ENCODE data around the gene HPN. TPM values are rescaled to one million over a fixed set of nuclear protein-coding genes. Genes with fewer than 3 reads are reported as not detected.
"Not testable (repeated sequence)": the region's sequence is repeated elsewhere in the genome, so short reads cannot be mapped to it uniquely, and the experiment has no call there.

The HPN gene
- total RNA-seq, 1 donor from 2014 or later: 2.0 TPM

- TF ChIP-seq CTCF (conservative IDR thresholded peaks at IDR 0.05; ENCODE audit: low read depth, low read length): no peak
- DNase-seq (ENCODE audit: low read depth): no peak
- H3K4me3 ChIP-seq (ENCODE audit: low read depth, low read length): no peak overlapping the region
Measured at GRCh38 chr19:35048911-35049411, 7.4 kb downstream of the HPN start.

- no peak for TF ChIP-seq CTCF (conservative IDR thresholded peaks at IDR 0.05; ENCODE audit: low read depth, low read length)
- DNase-seq (ENCODE audit: low read depth): no peak
- no peak overlapping the region for H3K4me3 ChIP-seq (ENCODE audit: low read depth, low read length)
Measured at GRCh38 chr19:35049456-35049855, 7.9 kb downstream of the HPN start.

GRCh38 chr19:35050662-35051061, 9.1 kb downstream of the HPN start:
- H3K4me3 ChIP-seq (ENCODE audit: low read depth, low read length); DNase-seq (ENCODE audit: low read depth): not testable (repeated sequence)

- DNase-seq (ENCODE audit: low read depth); H3K4me3 ChIP-seq (ENCODE audit: low read depth, low read length): not testable (repeated sequence)
Measured at GRCh38 chr19:35051268-35051667, 9.7 kb downstream of the HPN start.

- H3K4me3 ChIP-seq (ENCODE audit: low read depth, low read length): no peak overlapping the region
- DNase-seq (ENCODE audit: low read depth): no peak
- no peak for TF ChIP-seq CTCF (conservative IDR thresholded peaks at IDR 0.05; ENCODE audit: low read depth, low read length)
Measured at GRCh38 chr19:35051796-35052195, 10.3 kb downstream of the HPN start.

GRCh38 chr19:35052599-35053190, 11.2 kb downstream of the HPN start:
- no peak for TF ChIP-seq CTCF (conservative IDR thresholded peaks at IDR 0.05; ENCODE audit: low read depth, low read length)
- H3K4me3 ChIP-seq (ENCODE audit: low read depth, low read length): no peak overlapping the region
- no peak for DNase-seq (ENCODE audit: low read depth)

GRCh38 chr19:35053667-35054293, 12.3 kb downstream of the HPN start:
- no peak for DNase-seq (ENCODE audit: low read depth)

More at GRCh38 chr19:35053667-35054293, 12.3 kb downstream of the HPN start:
- H3K4me3 ChIP-seq (ENCODE audit: low read depth, low read length): no peak overlapping the region
- TF ChIP-seq CTCF (conservative IDR thresholded peaks at IDR 0.05; ENCODE audit: low read depth, low read length): no peak

Data from epithelial cell of proximal tubule (primary cell).